Esophagus muscularis mucosa (tissue), 4 donors: ENCODE data around the gene FCRLB.

Experiments
- EP300 ChIP-seq: sonication (generic); formaldehyde crosslinking; IDR thresholded peaks from one replicate; pipeline ENCODE4 v1.6.1; 2017; ENCODE audit warnings: antibody characterized with exemption
- POLR2A ChIP-seq: fragments of 450-650 bp; IDR thresholded peaks from one replicate; pipeline ENCODE4 v1.6.1; 2017; ENCODE audit warnings: antibody characterized with exemption, moderate library complexity, mild to moderate bottlenecking, low read depth
- POLR2AphosphoS5 ChIP-seq, 2 donors: sonication (generic); formaldehyde crosslinking; IDR thresholded peaks; one replicate each; pipeline ENCODE4 v1.6.1; 2017; ENCODE audit warnings: antibody characterized with exemption in 2 of 2
- TF ChIP-seq, protein P1 (sequence below), 3 experiments: fragments of 200-600 bp in 2 of 3; fragments of 450-650 bp in 1 of 3; sonication (generic) in 2 of 3; IDR thresholded peaks; one replicate each; pipeline ENCODE4 v1.5.1; 2017 to 2019; ENCODE audit warnings: antibody characterized with exemption in 3 of 3, mild to moderate bottlenecking in 2 of 3, moderate library complexity in 1 of 3

DNA sequence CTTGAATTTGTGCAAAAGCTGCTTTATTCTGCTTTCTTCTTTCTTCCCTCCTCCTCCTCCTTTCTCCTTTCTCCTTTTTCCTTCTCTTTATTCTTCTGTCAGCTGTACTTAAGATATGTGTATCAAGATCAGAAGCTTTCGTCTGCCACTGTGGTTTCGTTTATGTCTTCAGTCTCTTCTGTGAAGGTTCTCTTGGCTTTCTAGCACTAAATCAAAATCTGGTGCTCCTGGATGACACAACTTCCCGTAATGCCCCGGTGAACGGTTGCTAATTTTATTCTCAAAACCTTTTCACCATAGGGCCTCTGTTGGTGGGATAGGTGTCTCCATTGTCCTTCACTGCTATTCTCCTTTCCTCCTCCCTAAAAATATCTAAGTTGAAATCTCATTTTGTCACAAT is 49.8 kb downstream of the FCRLB start:
- TF ChIP-seq, protein P1, sequence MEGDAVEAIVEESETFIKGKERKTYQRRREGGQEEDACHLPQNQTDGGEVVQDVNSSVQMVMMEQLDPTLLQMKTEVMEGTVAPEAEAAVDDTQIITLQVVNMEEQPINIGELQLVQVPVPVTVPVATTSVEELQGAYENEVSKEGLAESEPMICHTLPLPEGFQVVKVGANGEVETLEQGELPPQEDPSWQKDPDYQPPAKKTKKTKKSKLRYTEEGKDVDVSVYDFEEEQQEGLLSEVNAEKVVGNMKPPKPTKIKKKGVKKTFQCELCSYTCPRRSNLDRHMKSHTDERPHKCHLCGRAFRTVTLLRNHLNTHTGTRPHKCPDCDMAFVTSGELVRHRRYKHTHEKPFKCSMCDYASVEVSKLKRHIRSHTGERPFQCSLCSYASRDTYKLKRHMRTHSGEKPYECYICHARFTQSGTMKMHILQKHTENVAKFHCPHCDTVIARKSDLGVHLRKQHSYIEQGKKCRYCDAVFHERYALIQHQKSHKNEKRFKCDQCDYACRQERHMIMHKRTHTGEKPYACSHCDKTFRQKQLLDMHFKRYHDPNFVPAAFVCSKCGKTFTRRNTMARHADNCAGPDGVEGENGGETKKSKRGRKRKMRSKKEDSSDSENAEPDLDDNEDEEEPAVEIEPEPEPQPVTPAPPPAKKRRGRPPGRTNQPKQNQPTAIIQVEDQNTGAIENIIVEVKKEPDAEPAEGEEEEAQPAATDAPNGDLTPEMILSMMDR (IDR thresholded peaks at IDR 0.05), result no peak
- TF ChIP-seq POLR2AphosphoS5 (IDR thresholded peaks at IDR 0.05) (no peak), POLR2A (no peak), EP300 (no peak)
